Stomach smooth muscle (tissue), 2 donors: Measurements from ENCODE around the gene PDE8A.

Experiments used
- H3K27ac ChIP-seq: one replicate; pipeline ENCODE4 v1.7.0; 2013; ENCODE audit warnings: mild to moderate bottlenecking, low read length, inconsistent platforms
- H3K27me3 ChIP-seq, 2 donors: one replicate each; pipeline ENCODE4 v1.7.0; 2013; ENCODE audit warnings: low read length in 2 of 2; ENCODE audit not compliant: insufficient read depth in 2 of 2, control insufficient read depth in 1 of 2
- H3K36me3 ChIP-seq, 2 donors: one replicate each; pipeline ENCODE4 v1.7.0; 2013; ENCODE audit warnings: low read length in 2 of 2; ENCODE audit not compliant: control insufficient read depth in 2 of 2, insufficient read depth in 2 of 2
- H3K4me1 ChIP-seq: one replicate; pipeline ENCODE4 v1.7.0; 2013; ENCODE audit warnings: low read length; ENCODE audit not compliant: control insufficient read depth, insufficient read depth
- H3K4me3 ChIP-seq, 2 donors: one replicate each; pipeline ENCODE4 v1.7.0; 2013; ENCODE audit warnings: low read length in 2 of 2
- H3K9ac ChIP-seq, 2 donors: one replicate each; pipeline ENCODE4 v1.7.0; 2013; ENCODE audit warnings: low read length in 2 of 2, mild to moderate bottlenecking in 1 of 2
- H3K9me3 ChIP-seq, 2 donors: one replicate each; pipeline ENCODE4 v1.7.0; 2013; ENCODE audit warnings: low read length in 2 of 2; ENCODE audit not compliant: control insufficient read depth in 2 of 2
- donor health status: healthy.
- donor health status: Pancreatic carcinoma.

Gene PDE8A

DNA sequence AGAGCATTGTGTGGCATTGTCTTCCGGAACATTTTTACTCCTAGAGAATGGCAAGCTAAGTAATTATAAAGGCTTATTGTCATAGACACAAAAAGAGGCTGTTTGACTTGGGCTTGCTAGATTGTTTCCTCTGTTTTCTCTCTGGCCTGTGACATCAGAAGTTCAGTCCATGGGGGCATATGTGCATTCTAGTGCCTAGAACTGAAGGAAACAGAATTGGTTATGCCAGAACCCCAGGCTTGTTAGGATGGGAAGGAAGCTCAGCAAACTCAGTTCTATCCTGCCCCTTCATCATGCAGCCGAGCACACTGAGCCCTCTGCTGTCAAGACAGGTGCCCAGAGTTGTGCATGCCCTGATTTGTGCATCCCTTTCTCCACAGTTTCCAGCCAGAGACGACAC, 131.3 kb downstream of the PDE8A start:
- H3K36me3 ChIP-seq: peaks cover 42 to 47% of the 10 kb centered on the region in 2 donors
- H3K27me3 ChIP-seq: no peaks in the 10 kb centered on the region
- H3K9me3 ChIP-seq: no peaks in the 10 kb centered on the region
- H3K27ac ChIP-seq: no peak overlapping the region
- H3K9ac ChIP-seq: no peak overlapping the region
- no peaks in the 10 kb centered on the region for H3K4me1 ChIP-seq
- no peak overlapping the region for H3K4me3 ChIP-seq

GRCh38 chr15:85114886-85115285, 133.2 kb downstream of the PDE8A start:
- Histone ChIP-seq H3K27ac (no peak overlapping the region), H3K36me3 (peaks cover 45 to 49% of the 10 kb centered on the region in 2 donors), H3K4me1 (no peaks in the 10 kb centered on the region), H3K4me3 (no peak overlapping the region), H3K9ac (no peak overlapping the region), H3K9me3 (no peaks in the 10 kb centered on the region), H3K27me3 (no peaks in the 10 kb centered on the region)

- no peaks in the 10 kb centered on the region for H3K27me3 ChIP-seq
- no peaks in the 10 kb centered on the region for H3K4me1 ChIP-seq
- no peaks in the 10 kb centered on the region for H3K9me3 ChIP-seq
- H3K36me3 ChIP-seq: peaks cover 47 to 56% of the 10 kb centered on the region in 2 donors
- H3K9ac ChIP-seq: no peak overlapping the region
- H3K27ac ChIP-seq: no peak overlapping the region
- no peak overlapping the region for H3K4me3 ChIP-seq
Measured at GRCh38 chr15:85116066-85116465, 134.4 kb downstream of the PDE8A start.

DNA sequence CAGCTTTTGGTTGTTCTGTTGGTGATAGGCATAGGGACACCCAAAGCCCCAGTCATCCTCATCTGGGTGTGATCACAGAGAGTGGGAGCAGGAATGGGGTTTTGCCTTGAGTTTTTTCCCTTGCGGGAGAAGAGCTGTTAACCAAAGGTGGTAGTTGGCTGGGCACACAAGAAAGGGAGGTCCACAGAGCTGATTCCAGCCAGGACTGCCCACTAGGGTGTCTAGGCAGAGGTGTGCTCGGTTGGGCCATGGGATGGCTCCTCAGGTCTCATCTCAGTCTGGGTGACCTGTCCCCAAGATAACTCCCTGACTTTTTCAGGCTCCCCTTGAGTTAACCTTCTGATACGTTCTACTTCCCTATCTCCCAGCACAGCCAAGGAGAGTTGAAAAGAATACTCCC, 134.8 kb downstream of the PDE8A start:
- H3K27ac ChIP-seq: no peak overlapping the region
- no peaks in the 10 kb centered on the region for H3K4me1 ChIP-seq
- H3K4me3 ChIP-seq: no peak overlapping the region
- H3K27me3 ChIP-seq: no peaks in the 10 kb centered on the region
- H3K9ac ChIP-seq: no peak overlapping the region
- peaks cover 47 to 56% of the 10 kb centered on the region in 2 donors for H3K36me3 ChIP-seq
- no peaks in the 10 kb centered on the region for H3K9me3 ChIP-seq

- H3K9me3 ChIP-seq: no peaks in the 10 kb centered on the region
- no peak overlapping the region for H3K9ac ChIP-seq
- H3K4me3 ChIP-seq: no peak overlapping the region
- no peaks in the 10 kb centered on the region for H3K27me3 ChIP-seq
- no peaks in the 10 kb centered on the region for H3K4me1 ChIP-seq
- no peak overlapping the region for H3K27ac ChIP-seq
- H3K36me3 ChIP-seq: peaks cover 52 to 60% of the 10 kb centered on the region in 2 donors
Measured at GRCh38 chr15:85116925-85117646, 135.4 kb downstream of the PDE8A start.

GRCh38 chr15:85118173-85118572, 136.5 kb downstream of the PDE8A start:
- H3K27ac ChIP-seq: no peak overlapping the region
- no peak overlapping the region for H3K4me3 ChIP-seq
- no peaks in the 10 kb centered on the region for H3K4me1 ChIP-seq
- peaks cover 47 to 61% of the 10 kb centered on the region in 2 donors for H3K36me3 ChIP-seq
- no peak overlapping the region for H3K9ac ChIP-seq
- no peaks in the 10 kb centered on the region for H3K27me3 ChIP-seq
- no peaks in the 10 kb centered on the region for H3K9me3 ChIP-seq

GRCh38 chr15:85118581-85118980, 136.9 kb downstream of the PDE8A start:
- Histone ChIP-seq H3K36me3 (peaks cover 43 to 58% of the 10 kb centered on the region in 2 donors), H3K27me3 (no peaks in the 10 kb centered on the region), H3K4me1 (no peaks in the 10 kb centered on the region), H3K9me3 (no peaks in the 10 kb centered on the region), H3K4me3 (no peak overlapping the region), H3K9ac (no peak overlapping the region), H3K27ac (no peak overlapping the region)

- Histone ChIP-seq H3K27ac (no peak overlapping the region), H3K9ac (no peak overlapping the region), H3K27me3 (no peaks in the 10 kb centered on the region), H3K36me3 (peaks cover 33 to 55% of the 10 kb centered on the region in 2 donors), H3K4me3 (no peak overlapping the region), H3K4me1 (no peaks in the 10 kb centered on the region), H3K9me3 (no peaks in the 10 kb centered on the region)
Measured at GRCh38 chr15:85120351-85121113, 138.9 kb downstream of the PDE8A start.

GRCh38 chr15:85124173-85124572, 142.5 kb downstream of the PDE8A start:
- Histone ChIP-seq H3K4me3 (no peak overlapping the region), H3K9me3 (no peaks in the 10 kb centered on the region), H3K36me3 (peaks cover 31 to 42% of the 10 kb centered on the region in 2 donors), H3K27me3 (no peaks in the 10 kb centered on the region), H3K9ac (no peak overlapping the region), H3K4me1 (no peaks in the 10 kb centered on the region), H3K27ac (no peak overlapping the region)

DNA sequence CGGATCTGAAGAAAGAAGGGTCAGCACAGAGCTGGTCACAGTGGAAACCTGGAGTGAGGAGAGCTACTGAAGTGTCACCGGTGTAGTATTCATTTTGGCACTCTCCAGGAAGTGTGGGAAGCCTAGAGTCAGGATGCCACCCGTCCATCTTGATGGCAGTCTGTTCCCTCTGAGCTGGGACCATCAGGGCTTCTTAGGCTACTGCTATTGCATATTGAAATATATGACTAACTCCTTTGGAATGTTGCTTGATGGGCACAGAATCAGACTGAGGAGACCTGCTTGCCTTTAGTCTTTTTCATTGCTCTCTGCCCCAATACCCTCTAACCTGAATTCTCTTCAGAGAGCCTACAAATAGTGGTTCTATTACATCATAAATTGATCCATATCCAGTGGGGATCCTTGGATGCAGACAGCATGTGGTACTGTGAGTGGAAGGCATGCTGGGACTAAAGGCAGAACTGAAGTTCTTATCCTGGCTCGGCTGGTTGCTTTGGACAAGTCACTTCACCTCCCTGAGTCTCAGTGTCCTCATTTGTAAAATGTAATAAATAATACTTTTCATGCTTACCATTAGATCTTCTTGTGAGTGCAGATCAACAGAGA, 143.5 kb downstream of the PDE8A start:
- H3K27ac ChIP-seq: no peak overlapping the region
- no peaks in the 10 kb centered on the region for H3K4me1 ChIP-seq
- H3K36me3 ChIP-seq: peaks cover 34 to 49% of the 10 kb centered on the region in 2 donors

More for the DNA sequence above, 143.5 kb downstream of the PDE8A start:
- no peaks in the 10 kb centered on the region for H3K9me3 ChIP-seq
- no peaks in the 10 kb centered on the region for H3K27me3 ChIP-seq
- H3K9ac ChIP-seq: no peak overlapping the region
- H3K4me3 ChIP-seq: no peak overlapping the region
